Smooth muscle cell of the brain vasculature (primary cell): ENCODE measurements around the gene ANXA11.
A peak's percentile ranks its signal among the peaks of the same experiment; 100 is the strongest.

Experiments used
- DNase-seq: peaks from one replicate; pipeline ENCODE4 v3.0.0-alpha.2; 2012; ENCODE audit warnings: low read depth, low spot score

ANXA11 gene

GRCh38 chr10:80166581-80167470 is 38.5 kb downstream of the ANXA11 start:
- no peak for DNase-seq

- no peak for DNase-seq
These were observed 40.2 kb downstream of the ANXA11 start for GRCh38 chr10:80165173-80165572.

GRCh38 chr10:80164596-80164995 is 40.7 kb downstream of the ANXA11 start:
- no peak for DNase-seq

- DNase-seq = no peak
These were observed 41.5 kb downstream of the ANXA11 start for GRCh38 chr10:80163741-80164341.

- no peak for DNase-seq
These were observed 43.8 kb downstream of the ANXA11 start for GRCh38 chr10:80161321-80162083.

- DNase-seq = no peak
These were observed 44.7 kb downstream of the ANXA11 start for GRCh38 chr10:80160361-80161320.

GRCh38 chr10:80159166-80159873 is 46.0 kb downstream of the ANXA11 start:
- DNase-seq = no peak

- DNase-seq = peak; percentile 99
These were observed 46.7 kb downstream of the ANXA11 start for GRCh38 chr10:80158598-80159127.

GRCh38 chr10:80158126-80158525 is 47.2 kb downstream of the ANXA11 start:
- DNase-seq = no peak

- no peak for DNase-seq
These were observed 47.8 kb downstream of the ANXA11 start for GRCh38 chr10:80157561-80157960.

- no peak for DNase-seq
These were observed 49.1 kb downstream of the ANXA11 start for GRCh38 chr10:80156216-80156615.

GRCh38 chr10:80155696-80156215 is 49.6 kb downstream of the ANXA11 start:
- DNase-seq = no peak

GRCh38 chr10:80154978-80155695 is 50.2 kb downstream of the ANXA11 start:
- DNase-seq = no peak

- no peak for DNase-seq
These were observed 50.7 kb downstream of the ANXA11 start for GRCh38 chr10:80154626-80154977.

GRCh38 chr10:80153460-80153859 is 51.9 kb downstream of the ANXA11 start:
- DNase-seq = no peak

- no peak for DNase-seq
These were observed 52.5 kb downstream of the ANXA11 start for GRCh38 chr10:80152820-80153219.

- DNase-seq = no peak
These were observed 55.2 kb downstream of the ANXA11 start for GRCh38 chr10:80150172-80150571.

- no peak for DNase-seq
These were observed 56.2 kb downstream of the ANXA11 start for GRCh38 chr10:80149123-80149522.

GRCh38 chr10:80148166-80148805 is 57.1 kb downstream of the ANXA11 start:
- no peak for DNase-seq
